HepG2 (cell line): Measurements from ENCODE around the gene RPL36AL. TPM values are rescaled to one million over a fixed set of nuclear protein-coding genes. Genes with fewer than 3 reads are reported as not detected.

Experiments used
- BCLAF1 ChIP-seq: fragments of 450-650 bp; IDR thresholded peaks from 2 replicates; pipeline ENCODE4 v1.6.1; 2017; ENCODE audit warnings: mild to moderate bottlenecking
- BRD4 ChIP-seq: sonication (generic); formaldehyde crosslinking; IDR thresholded peaks from 2 replicates; pipeline ENCODE4 v1.4.0; 2020; ENCODE audit warnings: missing genetic modification reagents
- CBX5 ChIP-seq: sonication (generic); formaldehyde crosslinking; IDR thresholded peaks from 2 replicates; pipeline ENCODE4 v1.4.0; 2020; ENCODE audit warnings: missing genetic modification reagents, borderline replicate concordance
- ESRRA ChIP-seq: sonication (generic); formaldehyde crosslinking; IDR thresholded peaks from 2 replicates; pipeline ENCODE4 v1.5.1; 2020; ENCODE audit warnings: mild to moderate bottlenecking, low read depth, missing genetic modification reagents
- HBP1 ChIP-seq: IDR thresholded peaks from 2 replicates; pipeline ENCODE4 v1.6.1; 2016; ENCODE audit warnings: low read depth, control low read depth
- HNF4G ChIP-seq, 2 experiments: sonication (generic) in 1 of 2; formaldehyde crosslinking in 1 of 2; IDR thresholded peaks; 2 replicates each; pipeline versions ENCODE4 v1.4.0 to v1.6.1; 2011 to 2020; ENCODE audit warnings: borderline replicate concordance in 2 of 2, low read depth in 2 of 2, mild to moderate bottlenecking in 2 of 2, low read length in 1 of 2, missing genetic modification reagents in 1 of 2, moderate library complexity in 1 of 2
- IRF2 ChIP-seq: IDR thresholded peaks from 2 replicates; pipeline ENCODE4 v1.6.1; 2018; ENCODE audit warnings: missing genetic modification reagents, missing compliant biosample characterization
- ISL2 ChIP-seq: sonication (generic); formaldehyde crosslinking; IDR thresholded peaks from 2 replicates; pipeline ENCODE4 v1.5.0; 2020; ENCODE audit warnings: missing genetic modification reagents
- KDM6A ChIP-seq: IDR thresholded peaks from 2 replicates; pipeline ENCODE4 v1.6.1; 2016; ENCODE audit warnings: low read depth
- MTA1 ChIP-seq: sonication (generic); formaldehyde crosslinking; IDR thresholded peaks from 2 replicates; pipeline ENCODE4 v1.4.0; 2020; ENCODE audit warnings: missing genetic modification reagents, mild to moderate bottlenecking, borderline replicate concordance
- NR1H2 ChIP-seq: sonication (generic); formaldehyde crosslinking; IDR thresholded peaks from 2 replicates; pipeline ENCODE4 v1.8.1; 2022; ENCODE audit warnings: low read depth, missing genetic modification reagents, borderline replicate concordance
- NR2F1 ChIP-seq, 2 experiments: fragments of 450-650 bp in 1 of 2; formaldehyde crosslinking in 1 of 2; IDR thresholded peaks; 2 replicates each; pipeline versions ENCODE4 v1.5.0 to v1.6.1; 2016 to 2020; ENCODE audit warnings: mild to moderate bottlenecking in 1 of 2, missing compliant biosample characterization in 1 of 2, missing genetic modification reagents in 1 of 2, moderate library complexity in 1 of 2
- PCBP1 ChIP-seq: fragments of 200-400 bp; formaldehyde crosslinking; IDR thresholded peaks from 2 replicates; pipeline ENCODE4 v1.6.1; 2017; ENCODE audit warnings: mild to moderate bottlenecking, low read depth, low read length, borderline replicate concordance
- PLSCR1 ChIP-seq: sonication (generic); formaldehyde crosslinking; IDR thresholded peaks from 2 replicates; pipeline ENCODE4 v1.5.0; 2020; ENCODE audit warnings: missing genetic modification reagents, mild to moderate bottlenecking, borderline replicate concordance
- SMAD3 ChIP-seq: sonication (generic); formaldehyde crosslinking; IDR thresholded peaks from 2 replicates; pipeline ENCODE4 v1.4.0; 2020; ENCODE audit warnings: missing genetic modification reagents
- SOX5 ChIP-seq: IDR thresholded peaks from 2 replicates; pipeline ENCODE4 v1.6.1; 2016; ENCODE audit warnings: borderline replicate concordance
- SRY ChIP-seq: sonication (generic); formaldehyde crosslinking; IDR thresholded peaks from 2 replicates; pipeline ENCODE4 v1.8.0; 2022; ENCODE audit warnings: mild to moderate bottlenecking, missing genetic modification reagents
- XRCC5 ChIP-seq: fragments of 200-400 bp; formaldehyde crosslinking; optimal IDR thresholded peaks from 2 replicates; pipeline ENCODE3; 2017; ENCODE audit warnings: mild to moderate bottlenecking, low read length
- ZBTB7B ChIP-seq: sonication (generic); formaldehyde crosslinking; IDR thresholded peaks from 2 replicates; pipeline ENCODE4 v1.4.0; 2020; ENCODE audit warnings: missing genetic modification reagents
- ZFP1 ChIP-seq: IDR thresholded peaks from 2 replicates; pipeline ENCODE4 v1.6.1; 2016
- ZMAT3 ChIP-seq: sonication (generic); formaldehyde crosslinking; conservative IDR thresholded peaks from 2 replicates; pipeline ENCODE4 v1.7.0; 2021; ENCODE audit warnings: missing genetic modification reagents
- ZNF143 ChIP-seq: sonication (generic); formaldehyde crosslinking; IDR thresholded peaks from 2 replicates; pipeline ENCODE4 v1.4.0; 2020; ENCODE audit warnings: missing genetic modification reagents
- ZNF207 ChIP-seq: fragments of 450-650 bp; IDR thresholded peaks from 2 replicates; pipeline ENCODE4 v1.6.1; 2016; ENCODE audit warnings: antibody characterized with exemption, borderline replicate concordance
- ZNF530 ChIP-seq: sonication (generic); formaldehyde crosslinking; IDR thresholded peaks from 2 replicates; pipeline ENCODE4 v1.5.0; 2020; ENCODE audit warnings: low read depth, mild to moderate bottlenecking, missing genetic modification reagents
- ZNF740 ChIP-seq: sonication (generic); formaldehyde crosslinking; IDR thresholded peaks from 2 replicates; pipeline ENCODE4 v1.4.0; 2020; ENCODE audit warnings: missing genetic modification reagents
- polyA plus RNA-seq, 8 experiments: library from polyadenylated mRNA; depleted of rRNA in 3 of 8; stranded (reverse) in 7 of 8; unstranded in 1 of 8; fragments of >200 nt; fragmentation: Illumina TruSeq in 4 of 8; extraction: Trizol in 4 of 8; gene quantifications; 2 replicates each; pipeline versions ENCODE4 v1.2.1 to v1.2.3, GENCODE V29; 2011 to 2016; ENCODE audit warnings: low read depth in 4 of 8, missing spikeins in 1 of 8, mixed read lengths in 1 of 8; ENCODE audit not compliant: insufficient read depth in 1 of 8
- total RNA-seq, 5 experiments: library from RNA; depleted of rRNA; stranded (reverse); fragments of >200 nt; fragmentation: Illumina TruSeq; extraction: Trizol; gene quantifications; 2 replicates each; pipeline ENCODE4 v1.2.3, GENCODE V29; 2016; ENCODE audit warnings: low read depth in 1 of 5

Gene RPL36AL
- total and polyA plus RNA-seq, 2 of the 13 experiments (the other 11 are each of a cell fraction or from before 2014, with no cell fraction given): 90.0 to 294 TPM

GRCh38 chr14:49633640-49634546 is 13.5 kb upstream of the RPL36AL start (continued):
- TF ChIP-seq IRF2 (CRISPR knock-in tag) (peak; percentile 78), ZNF207 (no peak), PLSCR1 (CRISPR knock-in tag) (peak; percentile 88), ZMAT3 (CRISPR knock-in tag) (peak; percentile 90), CBX5 (CRISPR knock-in tag) (peak; percentile 69), PCBP1 (no peak), XRCC5 (peak; percentile 66), BCLAF1 (no peak), SOX5 (peak; percentile 49; the same call in 1 of the 2 replicates), ZNF740 (CRISPR knock-in tag) (no peak; the same call in none of the 2 replicates), NR1H2 (no peak), MTA1 (CRISPR knock-in tag) (peak; percentile 91), ISL2 (0 out of 2 replicates have a peak, but pooled peaks have one; percentile 35), HBP1 (peak; percentile 92; the same call in 1 of the 2 replicates), HNF4G (IDR thresholded peaks at IDR 0.05; ENCODE audit: borderline replicate concordance, low read depth, low read length) (0 out of 2 replicates have a peak, but pooled peaks have one; percentile 1), HNF4G (CRISPR knock-in tag; IDR thresholded peaks at IDR 0.05; ENCODE audit: borderline replicate concordance, low read depth) (no peak; the same call in 1 of the 2 replicates), ZNF143 (peak; percentile 87), ZNF530 (CRISPR knock-in tag) (no peak), SRY (CRISPR knock-in tag) (peak; percentile 26), NR2F1 (CRISPR knock-in tag; IDR thresholded peaks at IDR 0.05) (peak; percentile 77 to 90), ZFP1 (0 out of 2 replicates have a peak, but pooled peaks have one; percentile 53), BRD4 (no peak; the same call in 1 of the 2 replicates), KDM6A (CRISPR knock-in tag) (0 out of 2 replicates have a peak, but pooled peaks have one; percentile 17), ESRRA (CRISPR knock-in tag) (peak; percentile 19), ZBTB7B (CRISPR knock-in tag) (peak; percentile 88), SMAD3 (CRISPR knock-in tag) (peak; percentile 42; the same call in 1 of the 2 replicates)
